HG02678 (cell line): ENCODE results near the gene SCAF4.

Source experiments
- ATAC-seq: cut with Tn5 transposase; IDR thresholded peaks from one replicate; pipeline ENCODE4 v1.9.1; 2021; ENCODE audit warnings: mild to moderate bottlenecking, moderate library complexity; ENCODE audit not compliant: unreplicated experiment

The SCAF4 gene

GRCh38 chr21:31714741-31715365 is 17.1 kb downstream of the SCAF4 start:
- no peak for ATAC-seq

DNA sequence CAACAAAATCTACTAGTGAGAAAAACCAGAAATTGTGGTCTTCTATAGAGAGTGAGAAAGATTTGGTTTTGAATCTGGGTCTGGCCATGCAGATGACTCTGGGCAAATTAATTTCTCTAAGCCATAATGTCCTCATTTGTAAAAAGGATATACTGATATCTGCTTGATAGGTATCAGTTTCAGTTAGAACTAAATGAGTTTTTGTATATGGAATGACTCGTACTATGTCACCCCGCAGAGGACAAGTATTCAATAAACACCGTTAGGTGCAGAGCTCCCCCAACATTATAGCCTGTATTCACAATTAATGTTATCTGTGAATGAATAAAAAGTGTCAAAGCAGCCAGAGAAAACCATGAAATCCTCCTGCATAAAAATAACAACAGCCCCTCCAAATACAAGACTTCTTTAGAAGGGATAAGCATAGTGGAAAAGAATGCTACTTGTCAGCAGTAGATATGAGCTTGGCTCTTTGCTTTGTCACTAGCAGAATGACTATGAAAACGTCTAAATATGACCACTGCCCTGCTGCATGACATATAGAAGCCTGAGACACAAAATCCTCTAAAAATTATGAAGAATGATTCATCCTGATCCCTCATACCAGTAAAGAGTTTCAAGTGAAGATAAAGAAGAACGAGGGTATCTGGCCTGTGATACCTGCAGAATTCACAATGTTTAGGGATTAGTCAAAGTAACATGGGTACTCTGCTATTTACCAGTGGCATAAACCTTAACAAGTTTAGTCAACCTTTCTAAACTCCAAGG is 17.8 kb downstream of the SCAF4 start:
- ATAC-seq, result no peak

- ATAC-seq, result no peak
Observed at GRCh38 chr21:31713115-31713514, 18.8 kb downstream of the SCAF4 start.

GRCh38 chr21:31711745-31712285 is 20.1 kb downstream of the SCAF4 start:
- no peak for ATAC-seq

GRCh38 chr21:31711326-31711725 is 20.6 kb downstream of the SCAF4 start:
- ATAC-seq, result no peak

GRCh38 chr21:31710586-31710985 is 21.3 kb downstream of the SCAF4 start:
- no peak for ATAC-seq

- ATAC-seq, result no peak
Observed at GRCh38 chr21:31708541-31708940, 23.4 kb downstream of the SCAF4 start.

DNA sequence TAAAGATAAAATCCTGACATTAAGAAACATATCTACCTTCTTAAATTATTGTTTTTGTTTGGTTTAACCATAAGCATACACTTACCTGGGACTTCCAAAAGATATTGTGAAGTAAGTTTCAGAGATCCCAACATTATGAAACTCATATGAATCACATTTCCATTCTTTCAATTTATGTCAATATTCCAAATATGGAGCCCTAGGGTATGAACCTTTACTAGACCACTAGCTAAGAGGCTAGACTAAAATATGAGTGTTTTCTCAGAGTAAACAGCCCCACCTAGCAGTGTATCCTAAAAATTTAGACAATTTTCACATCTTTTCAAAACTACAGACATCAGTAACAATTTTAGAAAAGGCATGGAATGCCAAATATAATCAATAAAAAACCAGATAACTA is 24.4 kb downstream of the SCAF4 start:
- no peak for ATAC-seq

DNA sequence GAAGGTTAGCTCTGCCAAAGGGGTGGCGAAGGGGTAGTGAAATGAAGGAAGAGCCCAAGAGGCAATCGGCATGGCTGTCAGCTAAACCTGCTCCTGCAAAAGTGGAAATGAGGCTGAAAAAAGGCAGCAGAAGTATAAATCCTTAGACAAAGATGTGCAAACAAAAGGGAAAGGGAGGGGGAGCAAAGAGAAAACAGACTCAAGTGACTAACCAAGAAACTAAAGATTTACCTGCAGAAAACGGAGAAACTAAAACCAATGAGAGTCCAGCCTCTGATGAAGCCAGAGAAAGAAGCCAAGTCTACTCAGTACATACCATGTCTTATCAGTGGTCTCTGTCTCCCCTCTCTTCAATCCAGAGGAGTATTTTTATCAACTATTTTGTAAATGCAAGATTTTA is 25.4 kb downstream of the SCAF4 start:
- ATAC-seq, result no peak

GRCh38 chr21:31700040-31700439 is 31.9 kb downstream of the SCAF4 start:
- no peak for ATAC-seq

DNA sequence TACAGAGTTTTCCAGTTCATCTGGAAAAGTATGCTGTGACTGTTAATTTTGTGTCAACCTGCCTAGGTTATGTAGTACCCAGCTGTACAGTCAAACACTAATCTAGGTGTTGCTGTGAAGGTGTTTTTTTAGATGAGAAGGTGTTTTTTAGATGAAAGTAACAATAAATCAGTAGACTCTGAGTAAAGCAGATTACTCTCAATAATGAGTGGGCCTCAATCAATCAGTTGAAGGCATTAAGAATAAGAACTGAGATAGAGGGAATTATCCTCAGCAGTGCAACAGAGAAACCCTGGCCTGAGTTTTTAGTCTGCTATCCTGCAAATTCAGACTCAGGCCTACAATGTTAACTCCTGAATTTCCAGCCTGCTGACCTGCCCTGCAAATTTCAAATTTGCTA is 33.5 kb downstream of the SCAF4 start:
- no peak for ATAC-seq

DNA sequence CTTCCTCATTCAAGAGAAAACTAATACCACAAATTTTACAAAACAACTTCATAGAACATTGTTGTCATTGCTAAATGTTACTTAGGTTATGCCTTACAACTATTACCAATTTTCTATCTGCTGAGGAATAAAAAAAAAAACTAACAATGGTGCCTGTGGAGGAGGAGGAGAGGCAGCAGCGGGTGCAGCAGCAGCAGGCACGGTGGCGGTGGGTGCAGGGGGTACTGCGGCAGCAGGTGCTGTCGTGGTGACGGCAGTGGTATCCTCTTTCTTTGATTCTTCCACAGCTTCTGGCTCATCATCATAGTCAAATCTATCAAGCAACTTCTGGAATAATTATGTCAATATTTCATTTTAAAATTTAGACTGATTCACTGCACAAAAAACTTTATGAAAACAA is 35.5 kb downstream of the SCAF4 start:
- ATAC-seq, result no peak

DNA sequence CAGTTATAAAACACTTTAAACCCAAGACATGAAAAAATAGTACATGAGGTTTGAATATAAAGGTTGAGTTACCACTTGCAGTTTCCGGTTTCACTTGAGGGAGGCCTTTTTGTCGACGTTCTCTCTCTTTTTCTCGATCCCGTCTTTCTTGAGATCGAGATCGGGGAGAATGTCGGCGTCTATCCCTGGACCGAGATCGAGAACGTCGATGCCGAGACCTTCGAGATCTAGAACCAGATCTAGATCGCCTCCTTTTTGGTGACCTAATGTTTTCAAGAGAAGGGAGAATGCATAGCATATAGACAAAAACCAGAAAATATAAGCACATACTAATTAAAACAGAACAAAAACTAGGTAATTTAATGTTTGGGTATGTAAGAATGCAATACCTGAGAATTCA is 38.7 kb downstream of the SCAF4 start:
- no peak for ATAC-seq

- no peak for ATAC-seq
Observed at GRCh38 chr21:31688603-31689368, 43.1 kb downstream of the SCAF4 start.

GRCh38 chr21:31687108-31687507 is 44.8 kb downstream of the SCAF4 start:
- ATAC-seq, result no peak

- no peak for ATAC-seq
Observed at GRCh38 chr21:31686272-31686915, 45.5 kb downstream of the SCAF4 start.

GRCh38 chr21:31684918-31685317 is 47.0 kb downstream of the SCAF4 start:
- ATAC-seq, result no peak

DNA sequence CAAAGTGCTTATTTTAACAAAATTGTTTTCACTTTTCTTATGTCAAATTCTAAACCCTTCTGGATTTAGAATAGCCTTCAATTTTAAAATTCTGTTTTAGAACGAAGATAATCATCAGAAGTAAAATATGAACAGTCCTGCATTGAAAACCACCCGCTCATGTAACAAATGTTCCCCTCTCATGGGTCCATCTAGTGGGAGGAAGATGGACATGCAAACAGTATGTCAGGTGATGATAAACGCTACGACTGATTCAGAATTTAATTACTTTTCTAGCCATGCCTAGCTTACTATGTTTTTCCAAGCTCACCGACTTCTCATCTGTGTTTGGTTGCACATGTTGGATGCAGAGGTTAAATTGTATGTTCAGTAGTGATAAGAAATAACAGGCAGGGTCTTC is 48.9 kb downstream of the SCAF4 start:
- ATAC-seq, result no peak

DNA sequence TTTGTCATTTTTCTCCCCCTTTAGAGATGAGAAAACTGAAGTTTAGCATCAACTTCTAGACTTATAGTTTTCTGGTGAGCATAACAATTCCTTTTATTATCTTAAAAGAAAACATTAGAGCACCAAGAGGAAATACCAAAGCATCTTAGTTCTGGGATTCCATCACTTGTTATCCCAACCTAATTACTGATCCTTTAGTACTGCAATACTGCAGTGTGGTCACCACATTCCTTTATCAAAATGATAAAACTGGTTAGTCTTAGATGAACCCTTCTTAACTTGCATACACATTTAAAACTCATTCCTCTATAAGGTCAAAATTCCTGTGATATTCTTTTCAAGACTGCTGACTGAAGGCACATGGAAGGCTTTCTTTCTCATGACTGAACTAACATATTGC is 49.3 kb downstream of the SCAF4 start:
- no peak for ATAC-seq

- ATAC-seq, result no peak
Observed at GRCh38 chr21:31678478-31678877, 53.4 kb downstream of the SCAF4 start.

- ATAC-seq, result no peak
Observed at GRCh38 chr21:31677047-31677446, 54.9 kb downstream of the SCAF4 start.
